Endometrial microvascular endothelial cells (primary cell): ENCODE results near the gene CLCN6. TPM values are rescaled to one million over a fixed set of nuclear protein-coding genes. Genes with fewer than 3 reads are reported as not detected.

Experiments
- in situ Hi-C: cut with HindIII; loops from 2 replicates; pipeline ENCODE4 v1.10.0; 2017; ENCODE audit warnings: low sequenced_read_pairs, low pct_unique_long_range_greater_than_20kb; ENCODE audit errors: inconsistent ontology term
- total RNA-seq: library from RNA; depleted of rRNA; stranded (reverse); fragments of >200 nt; gene quantifications from one replicate; pipeline ENCODE4 v1.2.3, GENCODE V29; 2015; ENCODE audit errors: inconsistent ontology term

Gene CLCN6
- total RNA-seq, 1 donor from 2014 or later: 4.5 TPM

DNA sequence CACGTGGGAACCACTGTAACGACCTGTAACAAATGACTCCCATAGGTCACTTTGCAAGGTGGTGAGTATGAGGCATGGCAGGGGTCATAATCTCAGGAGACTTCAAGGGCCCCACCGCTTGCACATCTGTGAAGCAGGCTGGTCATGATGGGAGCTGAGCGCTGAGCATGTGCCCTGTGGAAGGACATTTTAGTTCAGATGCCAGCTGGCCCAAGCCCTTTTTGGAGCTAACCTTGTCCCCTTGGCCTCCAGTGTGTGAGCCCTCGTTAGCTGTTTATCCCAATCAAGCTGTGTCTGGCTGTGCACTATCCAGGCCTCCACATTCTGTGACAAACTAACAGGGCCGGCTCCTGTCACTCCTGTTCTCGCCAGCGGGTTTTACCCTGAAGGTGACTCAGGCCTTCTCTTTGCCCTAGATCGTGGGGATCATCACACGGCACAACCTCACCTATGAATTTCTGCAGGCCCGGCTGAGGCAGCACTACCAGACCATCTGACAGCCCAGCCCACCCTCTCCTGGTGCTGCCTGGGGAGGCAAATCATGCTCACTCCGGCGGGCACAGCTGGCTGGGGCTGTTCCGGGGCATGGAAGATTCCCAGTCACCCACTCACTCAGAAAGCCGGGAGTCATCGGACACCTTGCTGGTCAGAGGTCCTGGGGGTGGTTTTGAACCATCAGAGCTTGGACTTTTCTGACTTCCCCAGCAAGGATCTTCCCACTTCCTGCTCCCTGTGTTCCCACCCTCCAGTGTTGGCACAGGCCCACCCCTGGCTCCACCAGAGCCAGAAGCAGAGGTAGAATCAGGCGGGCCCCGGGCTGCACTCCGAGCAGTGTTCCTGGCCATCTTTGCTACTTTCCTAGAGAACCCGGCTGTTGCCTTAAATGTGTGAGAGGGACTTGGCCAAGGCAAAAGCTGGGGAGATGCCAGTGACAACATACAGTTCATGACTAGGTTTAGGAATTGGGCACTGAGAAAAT lies 34.0 kb downstream of the CLCN6 start:
- in situ Hi-C loops: no loop called here

GRCh38 chr1:11841245-11842153 lies 35.5 kb downstream of the CLCN6 start:
- in situ Hi-C loops: no loop called here

DNA sequence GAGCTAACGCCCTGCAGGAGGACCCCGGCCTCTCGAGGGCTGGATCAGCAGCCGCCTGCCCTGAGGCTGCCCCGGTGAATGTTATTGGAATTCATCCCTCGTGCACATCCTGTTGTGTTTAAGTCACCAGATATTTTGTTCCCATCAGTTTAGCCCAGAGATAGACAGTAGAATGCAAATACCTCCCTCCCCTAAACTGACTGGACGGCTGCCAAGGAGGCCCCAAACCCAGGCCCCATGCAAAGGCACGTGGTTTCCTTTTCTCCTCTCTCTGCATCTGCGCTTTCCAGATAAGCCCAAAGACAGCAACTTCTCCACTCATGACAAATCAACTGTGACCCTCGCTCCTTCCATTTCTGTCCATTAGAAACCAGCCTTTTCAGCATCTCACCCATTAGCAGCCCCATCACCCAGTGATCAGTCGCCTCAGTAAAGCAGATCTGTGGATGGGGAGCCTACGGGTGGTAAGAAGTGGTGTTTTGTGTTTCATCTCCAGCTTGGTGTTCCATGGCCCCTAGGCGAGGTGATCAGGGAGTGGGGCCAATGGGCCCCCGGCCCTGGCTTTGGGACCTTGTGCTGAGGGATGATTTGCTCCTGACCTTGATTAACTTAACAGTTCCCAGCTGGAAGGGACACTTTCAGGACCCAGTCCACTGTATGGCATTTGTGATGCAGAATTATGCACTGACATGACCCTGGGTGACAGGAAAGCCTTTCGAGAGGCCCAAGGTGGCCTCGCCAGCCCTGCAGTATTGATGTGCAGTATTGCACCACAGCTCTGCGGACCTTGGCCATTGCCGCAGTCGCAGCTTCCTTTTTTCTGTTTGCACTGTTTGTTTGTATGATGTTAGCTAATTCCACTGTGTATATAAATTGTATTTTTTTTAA lies 36.4 kb downstream of the CLCN6 start:
- in situ Hi-C loops: no loop called here

DNA sequence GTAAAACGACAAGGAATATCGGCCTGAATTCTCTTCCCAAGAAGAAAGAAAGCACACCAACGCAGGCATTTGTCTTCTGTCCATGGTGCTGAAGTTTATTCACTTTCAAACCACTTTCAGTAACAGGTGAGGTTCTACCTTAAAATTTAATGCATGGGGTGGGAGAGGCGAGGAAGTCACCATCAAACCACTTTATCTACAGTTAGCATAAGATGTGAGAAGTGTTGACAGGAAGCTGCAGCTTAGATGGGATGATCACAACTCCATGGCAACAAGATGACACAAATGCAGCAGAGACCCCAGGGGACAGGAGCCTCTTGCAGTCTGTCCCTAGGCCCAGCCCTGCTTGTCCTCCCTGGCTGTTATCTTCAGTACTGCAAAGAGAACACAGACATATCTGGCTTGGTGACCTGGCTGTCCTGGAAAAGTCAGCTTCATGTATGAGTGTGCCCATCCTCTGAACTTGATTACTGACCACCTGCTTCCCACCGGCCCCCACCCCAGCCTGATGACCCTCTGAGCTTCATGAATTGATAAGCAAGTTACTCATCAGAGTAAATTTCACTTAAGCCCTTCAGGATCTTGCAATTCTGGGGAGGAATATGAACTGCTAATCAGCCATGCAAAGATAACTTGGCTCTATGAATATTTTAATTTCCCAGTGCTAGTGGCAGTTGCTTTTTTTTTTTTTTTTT lies 39.8 kb downstream of the CLCN6 start:
- in situ Hi-C loops: no loop called here

DNA sequence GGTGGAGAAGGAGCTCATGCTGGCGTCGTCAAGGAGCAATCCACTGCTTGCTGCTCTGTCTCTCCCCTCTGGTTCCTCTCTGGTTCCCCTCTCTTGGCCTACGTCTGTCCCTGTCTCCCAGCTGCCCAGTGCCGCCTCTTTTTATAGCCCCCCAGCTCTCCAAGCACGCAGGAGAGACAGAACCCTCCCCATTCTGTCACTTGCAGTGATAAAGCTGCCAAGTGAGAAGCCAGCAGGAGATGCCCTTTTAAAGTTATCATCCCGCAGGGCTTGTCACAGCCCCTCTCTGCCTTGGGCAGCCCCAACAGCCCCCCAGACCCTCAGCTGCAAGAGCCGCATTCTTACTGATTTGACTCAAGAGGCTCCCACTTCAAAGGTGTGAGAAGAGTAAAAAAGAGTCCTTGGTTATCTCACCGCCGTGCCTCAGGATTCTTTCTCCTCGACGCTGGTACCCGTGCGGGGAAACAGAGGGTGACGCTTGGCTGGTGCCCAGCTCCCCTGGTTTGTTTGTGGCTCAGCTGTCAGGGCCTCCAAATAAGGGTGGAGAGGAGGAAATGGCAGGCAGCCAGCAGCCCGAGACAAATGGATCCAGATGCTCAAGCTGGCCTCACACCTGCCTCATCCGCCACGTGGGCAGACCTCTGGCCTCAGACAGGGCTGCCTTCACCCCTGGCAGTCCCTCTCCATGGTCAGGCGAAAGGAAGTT lies 41.8 kb downstream of the CLCN6 start, which contains the start of gene NPPA:
Gene NPPA, minus strand, starts transcription at position 117 of the 706 bp plus-strand sequence. Its CDS starts 99 bp downstream, at position 18.
- in situ Hi-C loops: no loop called here

DNA sequence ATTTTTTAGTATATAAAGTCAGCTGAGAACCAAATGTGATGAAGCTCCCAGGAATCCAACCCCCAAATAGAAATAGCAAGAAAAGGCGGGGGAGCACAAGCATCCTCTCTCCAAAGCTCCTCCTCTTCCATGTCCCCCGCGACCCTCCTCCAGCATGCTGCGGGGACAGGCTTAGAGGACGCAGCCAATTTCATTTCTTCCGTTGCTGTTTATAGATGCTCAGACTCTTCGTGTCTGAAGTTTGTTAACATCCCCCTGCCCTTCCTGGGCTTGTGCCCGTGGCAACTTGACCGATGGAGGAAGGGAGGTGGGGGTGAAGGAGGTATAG lies 42.3 kb downstream of the CLCN6 start:
- in situ Hi-C loops: no loop called here

DNA sequence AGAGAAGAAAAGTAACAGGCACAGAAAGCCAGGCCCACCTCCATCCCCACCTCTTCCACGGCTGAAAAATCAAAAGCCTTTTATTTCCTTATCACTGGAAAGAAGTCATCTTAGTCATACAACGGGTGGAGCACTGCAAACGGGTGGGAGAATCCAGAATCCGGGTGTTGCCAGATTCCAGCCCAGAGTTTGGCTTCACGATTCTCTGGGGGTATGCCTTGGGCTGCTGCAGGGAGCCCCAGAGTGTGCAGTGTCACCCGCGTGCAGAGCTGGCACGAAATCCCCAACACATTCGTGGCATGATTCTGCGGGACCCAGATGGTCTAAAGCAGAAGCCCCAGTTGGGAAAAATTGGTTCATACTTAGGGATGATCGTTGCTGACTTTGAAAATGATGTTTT lies 44.2 kb downstream of the CLCN6 start:
- in situ Hi-C loops: no loop called here

DNA sequence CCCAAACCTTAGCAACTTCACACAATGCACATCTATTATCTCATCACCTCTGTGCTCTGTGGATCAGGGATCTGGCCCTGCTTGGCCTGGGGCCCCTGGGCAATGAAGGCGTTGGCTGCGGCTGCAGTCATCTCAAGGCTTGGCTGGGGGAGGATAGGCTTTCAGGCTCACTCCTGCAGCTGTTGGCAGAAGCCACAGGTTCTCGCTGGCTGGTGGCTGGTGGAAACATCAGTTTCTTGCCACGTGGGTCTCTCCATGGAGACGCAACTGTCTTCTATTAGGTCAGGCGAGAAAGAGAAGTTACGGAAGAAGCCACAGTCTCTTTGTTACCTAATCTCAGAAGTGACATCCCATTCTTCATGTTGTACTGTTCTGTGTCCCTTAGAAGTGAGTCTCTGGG lies 45.2 kb downstream of the CLCN6 start:
- in situ Hi-C loops: no loop called here

DNA sequence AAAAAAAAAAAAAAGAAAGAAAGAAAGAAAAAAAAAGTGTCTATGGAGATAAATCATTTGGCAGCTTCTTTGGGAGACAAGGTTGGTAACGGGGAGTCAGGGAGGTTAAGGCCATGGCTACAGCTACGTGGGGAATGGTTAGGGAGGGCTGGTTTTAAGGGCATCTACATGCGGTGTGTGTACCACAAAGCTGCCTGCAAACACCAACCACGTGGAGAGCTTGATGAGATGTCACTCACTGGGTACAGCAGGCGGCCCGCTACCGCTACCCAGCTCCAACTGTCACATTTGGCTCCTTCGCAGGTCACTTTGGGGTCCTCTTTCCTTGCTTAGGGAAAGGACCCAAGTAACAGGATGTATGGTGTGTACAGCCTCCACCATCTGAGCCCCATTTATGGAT lies 48.5 kb downstream of the CLCN6 start:
- in situ Hi-C loops: no loop called here

DNA sequence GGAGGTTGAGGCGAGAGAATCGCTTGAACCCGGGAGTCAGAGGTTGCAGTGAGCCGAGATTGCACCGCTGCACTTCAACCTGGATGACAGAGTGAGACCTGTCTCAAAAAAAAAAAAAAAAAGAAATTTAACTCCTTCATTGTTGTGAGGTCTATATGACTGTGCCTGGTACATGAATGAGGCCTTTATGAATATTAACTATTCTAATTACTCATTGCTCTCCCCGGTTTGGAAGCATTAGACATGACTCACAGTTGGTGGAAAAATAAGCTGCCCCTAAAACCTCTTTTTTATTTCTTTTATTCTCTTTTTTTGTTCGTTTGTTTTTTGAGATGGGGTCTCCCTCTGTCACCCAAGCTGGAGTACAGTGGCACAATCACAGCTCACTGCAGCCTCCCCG lies 49.4 kb downstream of the CLCN6 start:
- in situ Hi-C loops: no loop called here

GRCh38 chr1:11856698-11857097 lies 50.7 kb downstream of the CLCN6 start:
- in situ Hi-C loops: no loop called here

DNA sequence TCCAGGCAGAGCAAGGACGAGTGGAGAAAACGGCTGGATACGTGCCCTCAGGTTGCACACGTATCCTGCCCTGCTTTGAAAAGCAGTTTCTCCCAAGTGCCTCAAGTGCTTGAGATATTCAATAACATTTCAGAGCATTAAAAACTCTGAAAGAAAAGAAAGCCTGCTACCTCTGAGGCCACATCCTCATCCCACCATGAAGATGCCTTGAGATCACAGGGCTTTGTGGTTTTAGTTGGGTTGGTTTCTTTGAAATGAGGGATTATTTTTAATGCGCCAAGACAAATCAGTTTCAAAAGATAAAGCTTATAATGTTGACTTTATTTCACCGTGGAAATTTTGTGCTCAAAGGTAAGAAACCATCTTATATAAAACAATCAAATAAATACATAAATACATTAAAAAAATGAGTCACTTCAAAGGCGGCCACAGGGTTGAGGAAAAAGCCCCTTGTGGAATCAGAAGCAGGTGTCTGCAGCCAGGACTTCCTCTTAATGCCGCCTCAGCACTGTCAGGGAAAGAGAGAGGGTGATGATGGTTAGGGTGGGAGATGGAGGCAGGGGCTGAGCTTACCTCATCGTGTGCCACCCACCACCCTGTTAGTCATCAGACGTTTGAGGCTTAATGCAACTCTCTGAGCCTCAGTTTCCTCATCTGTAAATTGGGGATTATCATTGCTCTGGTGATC lies 51.3 kb downstream of the CLCN6 start:
- in situ Hi-C loops: no loop called here

GRCh38 chr1:11858158-11858557 lies 52.2 kb downstream of the CLCN6 start:
- in situ Hi-C loops: no loop called here

- in situ Hi-C loops: no loop called here
These were observed 52.6 kb downstream of the CLCN6 start, which contains the start of gene NPPB for GRCh38 chr1:11858613-11858967. Gene NPPB (minus strand): TSS chr1:11858945. CDS start chr1:11858833, 112 bp downstream.

GRCh38 chr1:11858968-11859871 lies 53.2 kb downstream of the CLCN6 start:
- in situ Hi-C loops: no loop called here

- in situ Hi-C loops: no loop called here
These were observed 54.1 kb downstream of the CLCN6 start for GRCh38 chr1:11860083-11860482.
